Activated CD4-positive, alpha-beta T cell treated with anti-CD3 and anti-CD28 coated beads, Interleukin-2, Interleukin-4, amounts not matched to agents 100 ng/mL and 50 ng/mL, durations not matched to agents 16 hours and 8 hours (primary cell): ENCODE measurements around the gene CDCA3.
"Not testable (repeated sequence)": the region's sequence is repeated elsewhere in the genome, so short reads cannot be mapped to it uniquely, and the experiment has no call there.

Experiments used
- DNase-seq: peaks from one replicate; pipeline ENCODE4 v3.0.0-alpha.2; 2020; ENCODE audit warnings: low spot score

The CDCA3 gene

DNA sequence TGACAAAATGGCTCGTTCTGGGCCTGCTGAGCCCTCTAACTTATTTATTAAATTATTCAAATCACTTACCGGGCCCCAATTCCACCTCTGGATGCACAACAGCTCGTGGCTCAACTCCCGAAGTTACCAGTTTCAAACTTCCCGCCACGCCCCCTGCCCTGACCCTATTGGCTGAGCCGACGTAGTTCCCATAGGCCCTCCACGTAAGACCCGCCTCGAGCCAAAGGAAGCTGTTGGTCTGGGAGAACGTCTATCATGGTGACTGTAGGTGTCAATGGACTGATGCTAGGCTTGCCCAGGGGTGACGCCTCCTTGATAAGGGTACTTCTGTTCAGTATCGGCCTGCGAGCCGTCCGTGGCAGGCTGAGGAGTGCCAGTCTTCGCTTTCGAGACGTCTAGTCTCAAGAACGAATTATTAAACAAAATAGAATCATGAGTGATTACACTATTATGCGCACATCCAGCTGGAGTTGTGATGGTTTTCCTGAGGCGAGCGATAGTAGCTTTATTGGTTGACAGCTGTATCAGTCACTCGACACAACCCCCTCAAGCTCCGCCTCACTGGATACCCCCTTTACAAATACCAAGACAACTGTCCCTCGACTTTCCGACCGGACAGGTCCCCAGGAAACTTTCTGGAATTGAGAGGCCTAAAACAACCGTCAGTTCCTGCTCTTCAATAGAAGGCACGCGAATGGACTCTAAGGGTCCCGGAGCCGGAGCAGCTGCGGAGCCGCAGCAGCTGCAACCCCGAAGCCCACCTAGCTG is at the start of gene CDCA3:
Gene CDCA3 (minus strand): TSS at position 134 of the 768 bp plus-strand sequence. CDS start 334 bp downstream, outside the sequence.
- DNase-seq: peak; percentile 98

DNA sequence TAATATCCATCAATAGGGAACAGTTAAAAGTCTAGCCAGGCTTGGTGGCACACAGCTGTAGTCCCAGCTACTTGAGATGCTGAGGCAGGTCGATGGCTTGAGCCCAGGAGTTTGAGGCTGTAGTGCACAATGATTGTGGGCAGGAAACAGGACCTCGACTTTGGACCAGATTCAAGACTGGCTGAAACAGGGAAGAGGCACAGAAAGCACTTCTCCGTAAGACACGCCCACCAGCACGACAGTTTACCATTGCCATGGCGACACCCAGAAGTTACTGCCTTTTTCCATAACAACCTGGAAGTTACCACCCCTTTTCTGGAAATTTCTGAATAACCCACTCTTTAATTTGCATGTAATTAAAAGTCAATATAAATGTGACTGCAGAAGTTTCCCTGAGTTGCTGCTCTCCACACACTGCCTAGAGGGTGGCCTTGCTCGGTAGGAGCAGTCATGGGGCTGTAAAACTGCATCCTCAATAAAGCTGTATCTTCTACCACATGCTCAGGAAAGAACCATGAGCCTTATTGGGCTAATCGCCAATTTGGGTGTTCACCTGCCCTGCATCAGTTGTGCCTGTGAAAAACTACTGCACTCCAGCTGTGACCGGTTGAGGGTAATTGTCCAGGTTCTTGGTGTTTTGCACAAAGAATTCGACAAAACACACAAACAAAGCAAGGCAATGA is 48.9 kb upstream of the CDCA3 start:
- DNase-seq: no peak

DNA sequence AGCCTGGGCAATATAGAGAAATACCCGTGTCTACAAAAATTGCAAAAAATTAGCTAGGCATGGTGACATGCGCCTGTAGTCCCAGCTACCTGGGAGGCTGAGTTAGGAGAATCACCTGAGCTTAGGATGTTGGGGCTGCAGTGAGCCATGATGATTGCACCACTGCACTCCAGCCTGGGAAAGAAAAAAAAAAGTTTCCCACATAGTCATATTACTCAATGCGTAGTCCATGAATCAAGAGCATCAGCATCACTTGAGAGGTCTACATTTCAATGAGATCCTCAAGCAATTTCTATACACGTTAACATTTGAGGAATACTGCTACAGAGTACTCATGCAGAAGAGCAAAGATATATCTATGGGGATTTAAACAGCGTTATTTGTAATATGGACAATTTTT is 48.3 kb upstream of the CDCA3 start:
- no peak for DNase-seq

DNA sequence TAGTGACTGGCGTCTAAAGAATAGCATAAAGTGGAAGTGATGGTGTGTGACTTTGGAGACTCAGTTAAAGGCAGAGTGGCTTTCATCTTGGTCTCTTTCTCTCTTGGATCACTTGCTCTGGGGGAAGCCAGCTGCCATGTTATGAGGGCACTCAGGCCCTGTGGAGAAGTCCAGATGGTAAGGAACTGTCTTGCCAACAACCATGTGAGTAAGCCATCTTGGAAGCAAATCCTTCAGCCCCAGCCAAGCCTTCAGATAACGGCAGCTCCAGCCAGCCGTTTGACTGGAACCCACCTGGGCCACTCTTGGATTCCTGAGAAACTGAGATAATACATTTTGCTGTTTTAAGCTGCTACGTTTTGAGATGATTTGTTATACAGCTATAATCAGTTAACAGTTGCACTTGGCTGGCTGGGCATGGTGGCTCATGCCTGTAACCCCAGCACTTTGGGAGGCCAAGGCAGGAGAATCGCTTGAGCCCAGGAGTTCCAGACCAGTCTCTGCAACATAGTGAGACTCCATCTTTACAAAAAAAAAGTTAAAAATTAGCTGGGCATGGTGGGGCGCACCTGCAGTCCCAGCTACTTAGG is 45.9 kb upstream of the CDCA3 start:
- no peak for DNase-seq

DNA sequence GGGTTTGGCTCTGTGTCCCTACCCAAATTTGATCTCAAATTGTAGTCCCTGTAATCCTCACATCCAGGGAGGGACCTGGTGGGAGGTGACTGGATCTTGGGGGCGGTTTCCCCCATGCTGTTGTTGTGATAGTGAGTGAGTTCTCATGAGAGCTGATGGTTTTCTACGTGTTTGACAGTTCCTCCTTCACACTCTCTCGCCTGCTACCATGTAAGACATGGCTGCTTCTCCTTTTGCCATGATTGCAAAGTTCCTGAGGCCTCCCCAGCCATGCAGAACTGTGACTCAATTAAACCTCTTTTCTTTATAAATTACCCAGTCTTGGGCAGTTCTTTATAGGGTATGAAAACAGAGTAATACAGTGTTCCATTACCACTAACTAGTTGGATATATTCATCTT is 43.2 kb upstream of the CDCA3 start:
- no peak for DNase-seq

DNA sequence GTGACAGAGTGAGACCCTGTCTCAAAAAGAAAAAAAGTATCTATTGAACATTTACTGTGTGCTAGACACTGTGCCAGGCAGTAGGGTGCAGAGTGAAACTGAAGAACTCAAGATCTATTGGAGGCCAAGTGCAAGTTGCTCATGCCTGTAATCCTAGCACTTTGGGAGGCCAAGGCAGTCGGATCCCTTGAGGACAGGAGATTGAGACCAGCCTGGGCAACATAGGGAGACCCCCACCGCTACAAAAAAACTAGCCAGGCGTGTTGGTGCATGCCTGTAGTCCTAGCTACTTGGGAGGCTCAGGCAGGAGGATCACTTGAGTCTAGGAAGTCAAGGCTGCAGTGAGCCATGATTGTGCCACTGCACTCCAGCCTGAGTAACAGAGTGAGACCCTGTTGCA is 41.6 kb upstream of the CDCA3 start:
- DNase-seq: not testable (repeated sequence)

DNA sequence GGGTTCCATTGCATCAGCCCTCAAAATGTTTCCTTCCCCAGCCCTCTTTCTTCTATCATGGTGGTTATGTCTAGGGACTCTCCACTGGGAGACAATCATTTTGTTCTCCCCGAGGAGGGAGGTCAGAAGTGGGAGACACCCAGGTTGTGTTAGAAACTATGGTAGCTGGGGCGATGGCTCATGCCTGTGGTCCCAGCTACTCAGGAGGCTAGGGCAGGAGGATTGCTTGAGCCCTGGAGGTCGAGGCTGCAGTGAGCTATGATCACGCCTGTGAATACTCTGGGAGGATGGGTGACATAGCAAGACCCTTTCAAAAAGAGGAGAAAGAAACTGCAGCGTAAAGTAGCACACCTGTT is 40.5 kb upstream of the CDCA3 start:
- DNase-seq: no peak

DNA sequence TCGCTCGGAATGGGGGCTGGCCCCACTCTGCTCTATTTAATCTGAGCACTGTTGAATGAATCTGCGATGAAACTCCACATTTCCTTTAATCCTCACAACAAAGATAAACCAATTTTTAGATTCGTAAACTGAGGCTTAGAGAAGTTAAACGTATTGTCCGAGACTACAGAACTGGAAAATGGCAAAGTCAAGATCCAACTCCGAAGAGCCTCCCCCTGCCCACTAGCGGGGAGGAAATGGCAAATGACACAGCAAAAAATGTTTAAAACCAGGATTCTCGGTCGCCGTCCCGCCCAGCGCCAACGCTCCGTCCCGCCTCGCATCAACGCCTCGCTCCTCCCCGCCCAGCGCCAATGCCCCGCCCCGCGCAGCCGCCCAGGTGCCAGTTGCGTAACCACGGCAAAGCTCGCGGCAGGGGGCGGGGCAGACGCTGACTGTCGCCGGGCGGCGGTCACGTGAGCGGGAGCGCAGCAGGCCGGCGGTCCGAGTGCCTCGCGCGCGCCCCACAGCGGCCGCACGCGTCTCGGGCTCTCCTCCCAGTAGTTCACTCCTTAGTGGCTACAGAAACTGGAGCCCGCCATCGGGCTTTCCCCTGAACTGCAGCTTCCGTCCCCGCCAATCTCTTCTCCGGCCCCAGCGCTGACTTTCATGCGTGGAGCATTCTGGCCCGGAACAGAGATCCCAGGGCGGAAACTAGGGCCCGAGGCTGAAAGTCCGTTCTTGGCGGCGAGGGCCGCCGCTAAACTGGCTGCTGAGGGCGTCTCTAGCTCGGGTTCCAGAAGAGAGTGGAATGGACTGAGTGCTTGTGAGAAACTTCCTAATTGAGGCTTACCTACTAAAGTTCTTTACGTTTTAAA is 39.9 kb upstream of the CDCA3 start:
- peak; percentile 99 for DNase-seq

DNA sequence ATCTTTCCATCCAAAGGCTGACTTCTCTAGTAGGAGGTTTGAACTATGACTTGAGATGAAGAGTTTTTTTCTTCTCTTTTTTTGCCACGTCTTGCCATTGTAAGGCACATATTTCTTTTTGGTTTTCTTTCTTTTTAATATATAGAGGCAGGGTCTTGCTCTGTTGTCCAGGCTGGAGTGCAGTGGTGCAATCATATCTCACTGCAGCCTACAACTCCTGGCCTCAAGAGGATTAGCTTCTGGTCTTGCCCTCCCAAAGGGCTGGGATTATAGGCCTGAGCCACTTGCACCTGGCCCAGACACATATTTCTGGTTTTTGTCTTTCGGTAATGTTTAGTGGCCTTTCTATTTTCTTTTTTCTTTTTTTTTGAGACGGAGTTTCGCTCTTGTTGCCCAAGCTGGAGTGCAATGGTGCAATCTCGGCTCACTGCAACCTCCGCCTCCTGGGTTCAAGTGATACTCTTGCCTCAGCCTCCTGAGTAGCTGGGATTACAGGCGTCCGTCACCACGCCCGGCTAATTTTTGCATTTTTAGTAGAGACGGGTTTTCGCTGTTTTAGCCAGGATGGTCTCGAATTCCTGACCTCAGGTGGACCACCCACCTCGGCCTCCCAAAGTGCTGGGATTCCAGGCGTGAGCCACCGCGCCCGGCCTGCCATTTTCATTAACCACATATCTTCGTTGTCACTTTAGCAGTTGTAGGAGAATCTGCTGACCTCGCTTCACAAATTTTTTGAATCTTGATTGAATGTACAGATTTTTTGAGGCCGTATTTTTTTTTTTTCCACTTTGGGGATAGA is 38.9 kb upstream of the CDCA3 start:
- not testable (repeated sequence) for DNase-seq

DNA sequence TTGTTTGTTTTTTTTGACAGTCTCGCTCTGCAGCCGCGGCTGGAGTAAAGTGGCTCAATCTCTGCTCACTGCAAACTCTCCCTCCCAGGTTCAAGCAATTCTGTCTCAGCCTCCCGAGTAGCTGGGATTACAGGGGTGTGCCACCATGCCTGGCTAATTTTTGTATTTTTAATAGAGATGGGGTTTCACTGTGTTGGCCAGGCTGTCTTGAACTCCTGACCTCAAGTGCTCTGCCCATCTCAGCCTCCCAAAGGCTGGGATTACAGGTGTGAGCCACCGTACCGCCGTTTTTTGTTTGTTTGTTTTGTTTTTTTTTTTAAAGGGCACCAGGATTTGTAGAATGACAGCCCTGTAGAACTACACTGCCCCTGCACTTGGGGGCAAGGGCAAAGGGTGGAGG is 37.7 kb upstream of the CDCA3 start:
- DNase-seq: not testable (repeated sequence)

DNA sequence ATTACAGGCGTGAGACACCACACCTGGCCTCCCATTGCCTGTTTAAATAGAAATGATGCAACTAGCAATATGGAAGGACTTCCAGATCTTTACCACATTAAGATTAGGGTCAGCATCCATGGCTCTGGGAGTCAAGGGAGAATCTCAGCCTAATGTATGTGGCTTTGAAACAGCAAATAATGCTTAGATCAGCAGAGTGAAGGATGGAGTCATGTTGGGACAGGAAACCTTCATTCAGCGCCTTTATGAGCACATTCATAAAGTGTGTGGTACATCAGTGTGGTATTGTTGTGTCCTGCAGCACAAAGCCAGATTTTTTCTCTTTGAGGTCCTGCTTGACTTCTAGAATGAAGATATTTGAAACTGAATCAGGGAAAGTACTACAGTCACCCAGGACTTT is 37.3 kb upstream of the CDCA3 start:
- DNase-seq: no peak

DNA sequence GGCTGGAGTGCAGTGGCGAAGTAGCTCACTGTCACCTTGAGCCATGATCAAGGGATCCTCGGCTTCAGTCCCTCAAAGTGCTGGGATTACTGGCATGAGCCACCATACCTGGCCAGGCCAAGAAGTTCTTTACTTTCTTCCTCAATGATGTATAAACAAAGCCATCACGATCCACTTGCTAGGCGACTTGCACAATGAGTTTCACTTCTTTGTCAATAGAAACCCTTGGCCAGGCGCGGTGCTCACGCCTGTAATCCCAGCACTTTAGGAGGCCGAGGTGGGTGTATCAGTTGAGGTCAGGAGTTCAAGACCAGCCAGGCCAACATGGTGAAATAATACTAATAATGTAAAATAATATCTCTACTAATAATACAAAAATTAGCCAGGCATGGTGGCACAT is 36.4 kb upstream of the CDCA3 start:
- DNase-seq: no peak

DNA sequence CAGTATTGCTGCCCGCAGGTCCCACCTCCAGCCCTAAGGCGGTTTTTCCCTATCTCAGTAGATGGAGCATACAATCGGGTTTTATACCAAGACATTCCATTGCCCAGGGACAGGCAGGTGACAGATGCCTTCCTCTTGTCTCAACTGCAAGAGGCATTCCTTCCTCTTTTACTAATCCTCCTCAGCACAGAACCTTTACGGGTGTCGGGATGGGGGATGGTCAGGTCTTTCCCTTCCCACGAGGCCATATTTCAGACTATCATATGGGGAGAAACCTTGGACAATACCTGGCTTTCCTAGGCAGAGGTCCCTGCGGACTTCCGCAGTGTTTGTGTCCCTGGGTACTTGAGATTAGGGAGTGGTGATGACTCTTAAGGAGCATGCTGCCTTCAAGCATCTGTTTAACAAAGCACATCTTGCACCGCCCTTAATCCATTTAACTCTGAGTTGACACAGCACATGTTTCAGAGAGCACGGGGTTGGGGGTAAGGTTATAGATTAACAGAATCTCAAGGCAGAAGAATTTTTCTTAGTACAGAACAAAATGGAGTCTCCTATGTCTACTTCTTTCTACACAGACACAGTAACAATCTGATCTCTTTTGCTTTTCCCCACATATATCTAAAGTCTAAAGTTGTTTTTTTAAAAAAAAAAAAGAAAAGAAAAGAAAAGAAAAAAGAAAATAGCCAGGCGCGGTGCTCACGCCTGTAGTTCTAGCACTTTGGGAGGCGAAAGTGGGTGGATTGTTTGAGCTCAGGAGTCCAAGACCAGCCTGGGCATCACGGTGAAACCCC is 35.3 kb upstream of the CDCA3 start:
- DNase-seq: not testable (repeated sequence)

DNA sequence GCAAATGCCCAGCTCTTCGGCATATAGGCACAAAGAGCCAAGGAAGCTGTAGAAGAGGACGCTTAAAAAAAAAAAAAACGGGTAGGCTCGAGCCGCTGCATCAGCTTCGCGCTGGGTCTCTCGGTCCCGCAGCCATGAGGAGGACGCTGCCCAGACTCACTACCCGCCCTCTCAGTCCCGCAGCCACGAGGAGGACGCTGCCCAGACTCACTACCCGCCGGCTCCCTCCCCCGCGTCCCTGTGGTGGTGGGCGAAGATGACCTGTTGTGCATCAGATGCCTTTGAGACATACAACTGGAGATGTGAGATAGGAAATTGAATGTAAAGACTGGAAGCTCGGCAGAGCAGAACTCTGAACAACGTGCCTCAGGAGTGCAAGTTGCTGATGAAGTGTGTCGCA is 33.5 kb upstream of the CDCA3 start:
- DNase-seq: no peak

DNA sequence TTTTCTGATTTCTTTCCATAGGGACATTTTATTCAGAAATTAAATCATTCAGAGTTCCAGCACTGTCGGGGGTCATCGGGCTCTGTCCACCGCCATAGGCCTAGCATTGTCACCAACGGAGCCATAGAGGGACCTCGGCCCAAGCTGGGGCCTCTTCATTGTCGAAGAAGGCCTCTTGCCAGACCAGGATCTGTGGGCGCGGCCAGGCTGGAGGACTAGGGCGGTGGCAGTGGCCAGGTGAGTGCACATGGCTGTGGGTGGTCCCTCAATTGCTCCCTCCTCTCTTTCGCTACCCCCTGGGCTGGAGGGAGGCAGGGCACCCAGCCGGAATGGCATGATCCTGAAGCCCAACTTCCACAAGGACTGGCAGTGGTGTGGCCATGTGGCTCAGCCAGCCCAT is 32.6 kb upstream of the CDCA3 start:
- no peak for DNase-seq

DNA sequence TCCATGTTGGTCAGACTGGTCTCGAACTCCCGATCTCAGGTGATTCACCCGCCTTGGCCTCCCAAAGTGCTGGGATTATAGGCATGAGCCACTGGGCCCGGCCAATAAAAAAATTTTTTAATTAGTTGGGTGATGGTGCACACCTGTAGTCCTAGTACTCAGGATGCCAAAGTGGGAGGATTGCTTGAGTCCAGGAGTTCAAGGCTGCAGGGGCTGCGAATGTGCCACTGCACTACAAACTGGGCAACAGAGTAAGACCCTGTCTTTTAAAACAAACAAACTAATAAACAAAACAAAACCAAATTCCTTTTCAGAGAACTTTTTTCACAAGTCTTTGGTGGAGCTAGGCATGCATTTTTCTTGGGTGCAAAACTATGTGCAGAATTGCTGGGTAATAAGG is 32.2 kb upstream of the CDCA3 start:
- DNase-seq: no peak

DNA sequence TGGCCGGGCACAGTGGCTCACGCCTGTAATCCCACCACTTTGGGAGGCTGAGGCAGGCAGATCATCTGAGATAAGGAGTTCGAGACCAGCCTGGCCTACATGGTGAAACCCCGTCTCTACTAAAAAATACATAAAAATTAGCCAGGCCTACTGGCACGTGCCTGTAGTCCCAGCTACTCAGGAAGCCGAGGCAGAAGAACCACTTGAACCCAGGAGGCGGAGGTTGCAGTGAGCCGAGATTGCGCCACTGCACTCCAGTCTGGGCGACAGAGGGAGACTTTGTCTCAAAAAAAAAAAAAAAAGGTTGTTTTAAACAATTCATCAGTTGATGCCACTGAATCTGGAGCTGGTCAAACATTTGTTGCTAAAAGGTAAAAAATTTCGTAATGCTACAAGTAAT is 28.7 kb upstream of the CDCA3 start:
- DNase-seq: not testable (repeated sequence)

DNA sequence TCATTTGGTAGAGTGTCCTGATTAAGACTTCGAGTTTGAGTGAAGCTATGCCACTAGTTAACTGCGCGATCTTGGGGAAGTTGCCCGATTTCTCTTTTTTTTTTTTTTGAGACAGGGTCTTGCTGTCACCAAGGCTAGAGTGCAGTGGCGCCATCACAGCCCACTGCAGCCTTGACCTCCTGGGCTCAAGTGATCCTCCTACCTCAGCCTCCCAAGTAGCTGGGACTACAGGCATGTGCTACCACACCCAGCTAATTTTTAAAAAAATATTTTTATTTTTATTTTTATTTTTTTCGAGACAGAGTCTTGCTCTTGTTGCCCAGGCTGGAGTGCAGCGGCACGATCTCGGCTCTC is 22.9 kb upstream of the CDCA3 start:
- DNase-seq: not testable (repeated sequence)

DNA sequence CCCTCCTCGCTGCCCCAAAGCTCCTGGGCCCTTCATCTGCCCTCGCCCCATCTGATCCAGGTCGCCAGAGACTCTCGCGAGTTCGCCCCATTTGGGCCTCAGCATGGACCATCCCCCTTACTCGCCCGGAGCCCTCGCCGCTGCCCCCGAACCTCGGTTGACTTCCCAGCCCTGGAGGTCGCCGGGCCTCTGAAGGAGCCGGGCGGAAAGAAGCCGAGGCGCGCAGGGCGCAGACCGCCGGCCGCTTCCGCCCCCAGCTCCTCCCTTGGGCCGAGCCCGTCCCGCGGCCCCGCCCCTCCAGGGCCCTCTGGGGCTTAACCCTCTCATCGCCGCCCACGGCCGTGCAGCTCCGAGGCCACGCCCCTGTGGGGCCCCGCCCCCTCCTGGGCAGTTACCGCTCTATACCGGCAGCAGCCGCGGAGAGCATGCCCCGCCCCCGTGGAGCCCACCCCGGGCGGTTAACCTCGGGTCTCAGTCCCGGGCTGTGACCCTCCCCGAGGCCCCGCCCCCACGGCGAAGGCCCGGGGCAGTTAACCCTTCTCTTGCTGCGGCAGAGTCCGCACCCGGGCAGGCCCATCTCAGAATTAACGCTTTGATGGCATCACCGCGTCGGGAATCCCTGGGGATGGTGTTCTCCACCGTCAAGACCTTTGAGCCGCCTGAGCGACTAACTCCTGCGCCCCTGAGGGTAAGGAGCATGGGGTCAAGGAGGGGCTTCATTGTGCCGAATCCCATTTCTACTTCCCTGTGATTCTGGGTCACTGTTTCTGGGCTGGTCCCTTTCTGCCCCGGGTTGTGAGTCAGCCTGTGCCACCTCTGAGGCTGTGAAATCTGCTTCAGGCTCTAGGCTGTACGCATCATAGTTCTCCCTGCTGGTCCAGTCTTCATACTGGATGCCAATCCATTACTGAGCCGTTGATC is 22.3 kb upstream of the CDCA3 start, which contains the start of gene SPSB2:
Gene SPSB2 (minus strand): TSS at position 210 of the 921 bp plus-strand sequence. CDS start 402 bp downstream, outside the sequence.
- peak; percentile 98 for DNase-seq
